HG02642 (cell line): ENCODE data around the gene ARHGEF17.

Source experiments
- ATAC-seq: cut with Tn5 transposase; IDR thresholded peaks from one replicate; pipeline ENCODE4 v1.9.1; 2021; ENCODE audit warnings: mild to moderate bottlenecking; ENCODE audit not compliant: unreplicated experiment, poor library complexity

The ARHGEF17 gene

GRCh38 chr11:73399636-73400035 lies 91.6 kb downstream of the ARHGEF17 start:
- ATAC-seq, result no peak

GRCh38 chr11:73400293-73400692 lies 92.2 kb downstream of the ARHGEF17 start:
- ATAC-seq, result no peak

GRCh38 chr11:73401217-73401923 lies 93.3 kb downstream of the ARHGEF17 start:
- ATAC-seq, result no peak

GRCh38 chr11:73401924-73402833 lies 94.1 kb downstream of the ARHGEF17 start:
- ATAC-seq, result no peak

- ATAC-seq, result no peak
These were observed 94.7 kb downstream of the ARHGEF17 start for GRCh38 chr11:73402834-73403185.

GRCh38 chr11:73403541-73403940 lies 95.5 kb downstream of the ARHGEF17 start:
- ATAC-seq, result no peak

- ATAC-seq, result no peak
These were observed 96.0 kb downstream of the ARHGEF17 start for GRCh38 chr11:73404048-73404447.

- ATAC-seq, result no peak
These were observed 96.5 kb downstream of the ARHGEF17 start for GRCh38 chr11:73404506-73405145.

- no peak for ATAC-seq
These were observed 97.1 kb downstream of the ARHGEF17 start for GRCh38 chr11:73405146-73405510.

- ATAC-seq, result no peak
These were observed 98.1 kb downstream of the ARHGEF17 start for GRCh38 chr11:73406131-73406530.

GRCh38 chr11:73406619-73407018 lies 98.5 kb downstream of the ARHGEF17 start:
- ATAC-seq, result no peak

GRCh38 chr11:73409431-73409830 lies 101.4 kb downstream of the ARHGEF17 start:
- ATAC-seq, result no peak

- ATAC-seq, result no peak
These were observed 102.6 kb downstream of the ARHGEF17 start for GRCh38 chr11:73410627-73411026.

- no peak for ATAC-seq
These were observed 103.0 kb downstream of the ARHGEF17 start for GRCh38 chr11:73411031-73411430.

GRCh38 chr11:73412308-73412707 lies 104.2 kb downstream of the ARHGEF17 start:
- no peak for ATAC-seq

- ATAC-seq, result no peak
These were observed 105.2 kb downstream of the ARHGEF17 start for GRCh38 chr11:73413256-73413655.

- ATAC-seq, result no peak
These were observed 107.0 kb downstream of the ARHGEF17 start for GRCh38 chr11:73414977-73415651.

- no peak for ATAC-seq
These were observed 108.0 kb downstream of the ARHGEF17 start for GRCh38 chr11:73415854-73416615.

- ATAC-seq, result no peak
These were observed 108.7 kb downstream of the ARHGEF17 start for GRCh38 chr11:73416786-73417185.
